Sciatic nerve (tissue), 2 donors: ENCODE results near the gene MAP1LC3C. TPM values are rescaled to one million over a fixed set of nuclear protein-coding genes. Genes with fewer than 3 reads are reported as not detected.

Experiments
- ATAC-seq: fragments of 200-7000 bp; cut with Tn5 transposase; one replicate; pipeline ENCODE4 v1.9.1; 2020; ENCODE audit warnings: mild to moderate bottlenecking, moderate library complexity
- DNase-seq: peaks from one replicate; pipeline ENCODE4 v3.0.0-alpha.2; 2020; ENCODE audit warnings: low spot score
- intact Hi-C: fragments of 100-400 bp; cut with DNase I; formaldehyde crosslinking; loops from one replicate; pipeline ENCODE4 v1.14.2; 2022
- total RNA-seq: library from RNA; stranded (reverse); fragmentation: NEBNext Ultra II Directional; extraction: Animal tissue kit (Norgen Biotek cat#: 25700); gene quantifications from one replicate; pipeline ENCODE4 v1.2.1, GENCODE V29; 2021
- donor health status: DM: no; HTN: no; CAD: no.
- donor health status: DM: no; HTN: no; CAD: no.

The MAP1LC3C gene
- 2.0 TPM for total RNA-seq

DNA sequence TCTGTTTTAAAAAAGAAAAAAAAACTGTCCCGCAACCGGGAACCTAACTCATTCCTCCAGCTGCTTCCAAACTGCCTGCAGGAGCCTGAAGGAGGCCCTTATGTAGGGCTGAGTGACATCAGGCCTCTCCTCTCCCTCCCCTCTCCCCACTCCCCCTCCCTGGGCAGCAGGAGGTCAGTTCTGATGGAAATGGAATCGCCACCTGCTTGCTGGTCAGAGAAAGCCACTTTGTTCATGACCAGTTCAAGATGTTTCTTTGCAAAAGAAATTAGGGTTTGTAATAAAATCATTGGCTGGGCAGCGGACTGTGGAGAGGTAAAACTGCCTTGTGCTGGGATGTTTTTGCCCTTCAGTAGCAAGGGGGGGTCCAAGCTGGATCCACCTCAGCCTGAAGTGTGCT lies at the start of gene MAP1LC3C:
Gene MAP1LC3C, minus strand, starts transcription at position 73 of the 400 bp plus-strand sequence. CDS start 90 bp downstream, outside the sequence.
- intact Hi-C loops: no loop called here
- peak; percentile 7 for ATAC-seq
- DNase-seq: no peak

DNA sequence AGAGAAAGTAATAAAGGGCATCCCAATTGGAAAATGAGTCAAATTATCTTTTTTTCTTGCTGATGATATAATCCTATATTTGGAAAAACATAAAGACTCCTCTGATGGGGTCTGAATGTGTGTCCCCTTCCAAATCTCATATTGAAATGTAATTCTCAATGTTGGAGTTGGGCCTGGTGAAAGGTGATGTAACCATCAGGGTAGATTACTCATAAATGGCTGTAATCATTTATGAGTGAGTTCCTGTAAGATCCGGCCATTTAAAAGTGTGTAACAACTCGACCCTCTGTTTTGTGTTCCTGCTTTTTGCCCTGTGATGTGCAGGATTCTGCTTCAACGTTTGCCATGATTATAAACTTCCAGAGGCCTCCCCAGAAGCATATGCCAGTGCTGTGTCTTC lies 44.3 kb upstream of the MAP1LC3C start:
- intact Hi-C loops: no loop called here
- DNase-seq: no peak
- no peak for ATAC-seq

- ATAC-seq (no peak), DNase-seq (no peak)
- intact Hi-C loops: no loop called here
Measured at GRCh38 chr1:242034392-242034791, 35.5 kb upstream of the MAP1LC3C start.

DNA sequence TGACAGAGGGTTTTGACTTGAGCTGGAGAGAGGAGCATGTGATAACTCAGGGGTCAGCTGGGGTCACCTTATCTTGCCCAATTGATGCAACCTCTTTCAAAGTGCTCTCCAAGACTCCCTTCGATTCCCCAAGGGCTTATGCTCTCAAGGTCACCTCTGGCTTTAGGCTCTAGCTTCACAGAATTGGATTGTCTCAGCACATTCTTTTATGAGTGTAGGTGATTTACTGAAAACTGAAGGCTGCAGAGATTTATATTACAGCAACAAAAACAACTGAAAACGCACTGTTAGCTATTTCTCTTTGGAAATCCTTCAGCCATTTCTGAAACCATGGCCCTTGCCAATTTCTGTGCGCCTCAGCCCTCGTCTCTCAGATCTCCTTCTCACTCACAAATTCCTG lies 34.5 kb upstream of the MAP1LC3C start:
- intact Hi-C loops: no loop called here
- no peak for DNase-seq
- no peak for ATAC-seq

GRCh38 chr1:242030071-242030470 lies 31.2 kb upstream of the MAP1LC3C start:
- intact Hi-C loops: no loop called here
- ATAC-seq (no peak), DNase-seq (no peak)

DNA sequence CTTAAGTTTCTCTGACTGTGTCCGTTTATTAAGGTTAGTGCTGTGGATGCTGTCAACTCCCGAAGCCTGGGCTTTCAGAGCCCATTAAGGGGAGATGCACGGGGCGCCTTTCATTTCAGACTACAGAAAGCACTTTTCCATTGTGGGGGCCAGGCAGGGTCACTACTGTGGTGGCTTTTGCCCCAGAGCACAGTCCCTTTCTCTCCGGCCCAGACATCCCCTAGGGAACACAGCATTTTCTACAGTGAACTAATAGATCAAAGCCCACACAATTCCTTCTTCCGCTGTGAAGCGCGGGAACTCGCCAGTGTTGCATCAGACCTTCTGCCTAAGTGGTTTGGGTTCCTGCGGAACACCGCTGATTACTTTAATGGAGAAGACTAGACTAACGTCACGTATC lies 26.8 kb upstream of the MAP1LC3C start:
- DNase-seq (no peak), ATAC-seq (no peak)
- intact Hi-C loops: loop anchor here (2.0 kb wide), 1 partner anchor 487 kb away; no protein-coding TSS in a partner anchor

DNA sequence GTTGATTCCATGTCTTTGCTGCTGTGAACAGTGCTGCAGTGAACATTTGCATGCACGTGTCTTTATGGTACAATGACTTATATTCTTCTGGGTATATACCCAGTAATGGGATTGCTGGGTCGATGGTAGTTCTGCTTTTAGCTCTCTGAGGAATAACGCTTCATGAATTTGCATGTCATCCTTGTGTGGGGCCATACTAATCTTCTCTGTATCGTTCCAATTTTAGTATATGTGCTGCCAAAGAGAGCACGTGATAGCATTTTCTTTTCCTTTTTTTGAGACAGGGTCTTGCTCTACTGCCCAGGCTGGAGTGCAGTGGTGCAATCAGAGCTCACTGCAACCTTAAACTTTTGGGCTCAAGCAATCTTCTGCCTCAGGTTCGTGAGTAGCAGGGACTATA lies 24.9 kb upstream of the MAP1LC3C start:
- intact Hi-C loops: no loop called here
- ATAC-seq (no peak), DNase-seq (no peak)

- no peak for DNase-seq
- intact Hi-C loops: no loop called here
- peak; percentile 14 for ATAC-seq
Measured at GRCh38 chr1:242019018-242019417, 20.1 kb upstream of the MAP1LC3C start.

DNA sequence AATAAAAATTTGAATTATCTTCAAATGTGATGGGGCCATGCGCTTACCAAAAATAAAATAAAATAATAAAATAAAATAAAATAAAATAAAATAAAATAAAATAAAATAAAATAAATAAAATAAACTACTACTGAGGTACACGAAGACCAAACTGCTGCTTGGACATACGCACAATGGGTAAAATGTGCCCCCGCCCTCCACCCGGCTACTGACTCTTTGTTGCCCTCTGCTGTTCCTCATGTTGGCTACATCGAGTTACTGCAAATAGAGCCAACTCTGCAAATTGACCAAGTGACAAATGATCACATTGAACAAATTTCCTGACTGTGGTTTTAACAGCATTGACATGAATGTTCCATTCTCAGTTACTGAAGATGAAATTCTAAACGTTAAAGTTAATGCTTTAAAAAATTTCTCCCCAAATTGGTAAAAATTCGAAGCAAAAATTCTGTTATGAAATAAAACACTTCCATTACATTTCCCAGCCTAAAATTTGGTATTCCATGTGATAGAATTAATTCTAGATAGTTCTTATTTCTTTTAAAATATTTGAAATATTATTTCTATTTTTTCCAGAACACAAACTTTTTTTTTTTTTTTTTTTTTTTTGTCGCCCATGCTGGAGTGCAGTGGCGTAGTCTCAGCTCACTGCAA lies 18.8 kb upstream of the MAP1LC3C start:
- ATAC-seq (peak; percentile 73), DNase-seq (no peak)
- intact Hi-C loops: no loop called here

GRCh38 chr1:242016479-242016878 lies 17.6 kb upstream of the MAP1LC3C start:
- DNase-seq (no peak), ATAC-seq (peak; percentile 61)
- intact Hi-C loops: no loop called here

DNA sequence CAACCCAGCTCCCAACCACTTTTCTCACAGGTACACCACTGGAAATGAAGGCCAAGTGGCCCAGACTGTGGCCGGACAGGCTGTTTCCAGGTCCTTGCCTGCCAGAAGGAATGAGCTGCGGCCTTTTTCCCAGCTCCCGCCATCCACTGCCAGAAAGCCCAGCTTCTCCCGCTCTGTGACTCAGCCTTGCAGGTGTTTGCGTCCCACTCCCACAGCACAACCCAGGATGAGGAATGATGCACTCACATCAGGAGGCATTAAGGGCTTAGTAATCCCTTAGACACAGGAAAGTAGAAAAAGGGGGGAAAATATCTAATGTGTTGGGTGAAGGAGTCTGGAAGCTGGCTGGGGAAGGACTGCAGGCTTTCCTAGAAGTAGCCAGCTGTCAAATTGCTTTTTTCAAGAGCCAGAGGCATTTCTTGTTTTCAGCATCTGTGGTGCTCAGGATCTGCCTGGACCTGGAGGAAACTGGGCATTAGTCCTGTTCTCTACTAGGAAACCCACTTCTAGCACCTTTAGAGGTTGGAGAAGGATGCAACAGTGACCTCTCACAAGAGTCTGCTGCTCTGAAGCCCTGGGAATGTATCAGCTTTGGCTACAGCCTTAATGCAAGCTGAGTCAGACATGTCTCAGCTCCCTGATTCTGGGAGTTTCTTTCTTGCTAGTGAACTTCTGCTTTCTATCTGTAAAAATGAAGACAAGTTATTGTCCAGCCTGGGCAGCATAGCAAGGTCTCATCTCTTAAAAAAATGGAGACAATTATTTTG lies 13.2 kb upstream of the MAP1LC3C start:
- DNase-seq: no peak
- intact Hi-C loops: no loop called here
- ATAC-seq: no peak

GRCh38 chr1:242008826-242009495 lies 10.1 kb upstream of the MAP1LC3C start:
- ATAC-seq (peak; percentile 86), DNase-seq (no peak)
- intact Hi-C loops: no loop called here

GRCh38 chr1:242006976-242007375 lies 8.1 kb upstream of the MAP1LC3C start:
- intact Hi-C loops: no loop called here
- ATAC-seq: no peak

GRCh38 chr1:242005866-242006535 lies 7.1 kb upstream of the MAP1LC3C start:
- DNase-seq (no peak), ATAC-seq (no peak)
- intact Hi-C loops: no loop called here

More at GRCh38 chr1:242006976-242007375, 8.1 kb upstream of the MAP1LC3C start:
- DNase-seq: no peak

- intact Hi-C loops: no loop called here
- DNase-seq (no peak), ATAC-seq (peak; percentile 38)
Measured at GRCh38 chr1:242004751-242005495, 6.0 kb upstream of the MAP1LC3C start.

DNA sequence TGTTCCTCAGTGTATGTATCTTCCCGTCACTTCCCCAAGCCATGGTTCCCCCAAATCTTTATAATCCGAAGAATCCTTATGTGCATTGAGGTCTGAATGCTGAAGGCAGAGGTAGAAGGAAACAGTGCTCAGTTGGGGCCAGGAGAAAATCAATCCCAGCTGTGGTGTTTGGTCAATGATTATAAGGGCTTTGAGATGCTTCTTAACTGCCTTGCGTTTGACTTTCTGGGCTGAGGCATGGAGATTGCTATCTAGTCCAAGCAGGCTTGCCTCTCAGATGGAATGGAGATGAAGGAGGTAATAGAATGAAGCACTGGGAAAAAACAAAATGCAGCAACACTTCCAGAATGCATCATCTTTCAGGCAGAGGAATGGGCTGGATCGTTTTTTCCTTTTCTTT lies 3.6 kb upstream of the MAP1LC3C start:
- DNase-seq (no peak), ATAC-seq (peak; percentile 33)
- intact Hi-C loops: no loop called here

- DNase-seq (no peak), ATAC-seq (peak; percentile 27)
- intact Hi-C loops: no loop called here
Measured at GRCh38 chr1:242002072-242002471, 3.2 kb upstream of the MAP1LC3C start.

GRCh38 chr1:242000434-242000833 lies 1.5 kb upstream of the MAP1LC3C start:
- intact Hi-C loops: no loop called here
- ATAC-seq: no peak
- no peak for DNase-seq

DNA sequence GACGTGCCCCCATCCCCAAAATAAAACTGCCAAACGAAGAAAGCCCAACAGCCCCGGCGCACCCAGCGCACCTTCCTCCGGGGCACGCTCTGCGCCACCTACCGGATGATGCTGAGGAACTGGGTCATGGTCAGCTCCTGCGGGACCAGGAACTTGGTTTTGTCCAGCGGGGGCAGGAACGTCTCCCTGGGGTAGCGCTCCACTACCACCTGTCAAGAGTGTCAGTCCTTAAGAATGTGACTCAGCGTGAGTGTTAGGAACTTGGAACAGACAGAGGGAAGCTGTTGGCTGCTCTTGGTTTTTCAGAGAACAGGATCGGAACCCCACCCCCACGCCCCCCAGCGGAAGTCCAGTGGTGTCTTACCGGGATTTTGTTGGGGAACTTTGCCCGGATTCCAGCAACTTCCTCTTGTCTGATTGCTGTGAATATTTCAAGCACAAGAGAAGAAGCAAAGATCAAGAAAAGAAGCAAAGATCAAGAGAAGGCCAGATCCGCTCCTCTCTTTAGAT lies 431 bp downstream of the MAP1LC3C start:
- intact Hi-C loops: no loop called here
- peak; percentile 72 for ATAC-seq

More for the DNA sequence above, 431 bp downstream of the MAP1LC3C start:
- peak; percentile 86 for DNase-seq
